Peyer's patch (tissue), 4 donors: ENCODE results near the gene PIK3C2G.

Source experiments
- CTCF ChIP-seq, 6 experiments: fragments of 450-650 bp in 4 of 6; fragments of 200-600 bp in 2 of 6; sonication (generic) in 1 of 6; IDR thresholded peaks; one replicate each; pipeline ENCODE4 v1.5.1; 2017 to 2019; ENCODE audit warnings: antibody characterized with exemption in 6 of 6, mild to moderate bottlenecking in 3 of 6, moderate library complexity in 1 of 6
- POLR2A ChIP-seq, 2 donors: fragments of 450-650 bp; IDR thresholded peaks; one replicate each; pipeline ENCODE4 v1.5.1; 2017; ENCODE audit warnings: antibody characterized with exemption in 2 of 2, mild to moderate bottlenecking in 2 of 2, moderate library complexity in 2 of 2

- TF ChIP-seq CTCF (IDR thresholded peaks at IDR 0.05) (no peak), POLR2A (IDR thresholded peaks at IDR 0.05) (no peak)
Observed at GRCh38 chr12:18632848-18633247, 371.5 kb downstream of the PIK3C2G start.
